WTC11 (cell line): Measurements from ENCODE around the gene ADGRL4. TPM values are rescaled to one million over a fixed set of nuclear protein-coding genes. Genes with fewer than 3 reads are reported as not detected.

ENCODE experiments used
- ATAC-seq: fragments of 200-7000 bp; cut with Tn5 transposase; 2 replicates; pipeline ENCODE4 v1.10.0; 2021; ENCODE audit warnings: mild to moderate bottlenecking, moderate library complexity
- CTCF ChIA-PET: fragments of 300-600 bp; sonication (Branson Sonifier 250); formaldehyde crosslinking; loops from one replicate; lab custom pipeline; 2021; ENCODE audit warnings: antibody characterized with exemption; lab: Charles Lee
- POLR2A ChIA-PET: fragments of 350-600 bp; sonication (Branson Sonifier 250); formaldehyde crosslinking; loops from one replicate; lab custom pipeline; 2021; ENCODE audit warnings: antibody characterized with exemption; lab: Charles Lee
- DNase-seq: peaks from one replicate; pipeline ENCODE4 v3.0.0; 2021; ENCODE audit warnings: low spot score
- H3K27ac Mint-ChIP-seq: 2 replicates; pipeline ENCODE4 v1.8.0; 2021; ENCODE audit warnings: mixed read lengths
- H3K27me3 Mint-ChIP-seq: 2 replicates; pipeline ENCODE4 v1.8.0; 2021; ENCODE audit warnings: low read depth, mild to moderate bottlenecking, moderate library complexity, mixed read lengths
- H3K36me3 Mint-ChIP-seq: 2 replicates; pipeline ENCODE4 v1.8.0; 2021; ENCODE audit warnings: mixed read lengths
- H3K4me1 Mint-ChIP-seq: 2 replicates; pipeline ENCODE4 v1.8.0; 2022; ENCODE audit warnings: mixed read lengths
- H3K4me3 Mint-ChIP-seq: 2 replicates; pipeline ENCODE4 v1.8.0; 2021; ENCODE audit warnings: mild to moderate bottlenecking, moderate library complexity, mixed read lengths
- H3K9me3 Mint-ChIP-seq: 2 replicates; pipeline ENCODE4 v1.8.0; 2021; ENCODE audit warnings: mixed read lengths
- AR ChIP-seq: fragments of 250-450 bp; sonication (Bioruptor Pico); IDR thresholded peaks from 2 replicates; pipeline ENCODE4 v1.9.0; 2021; ENCODE audit warnings: mild to moderate bottlenecking
- CTCF ChIP-seq: fragments of 200-600 bp; IDR thresholded peaks from 2 replicates; pipeline ENCODE4 v1.8.0; 2022; ENCODE audit warnings: antibody characterized with exemption
- ERG ChIP-seq: fragments of 250-450 bp; sonication (Bioruptor Pico); IDR thresholded peaks from 2 replicates; pipeline ENCODE4 v1.8.0; 2021; ENCODE audit warnings: mild to moderate bottlenecking
- FOXJ3 ChIP-seq: sonication (generic); formaldehyde crosslinking; IDR thresholded peaks from 2 replicates; pipeline ENCODE4 v1.9.0; 2021; ENCODE audit warnings: missing genetic modification reagents, mild to moderate bottlenecking, borderline replicate concordance
- FOXP1 ChIP-seq: sonication (generic); formaldehyde crosslinking; IDR thresholded peaks from 2 replicates; pipeline ENCODE4 v1.8.0; 2022; ENCODE audit warnings: missing genetic modification reagents, mild to moderate bottlenecking, moderate library complexity, borderline replicate concordance
- FOXP4 ChIP-seq: sonication (generic); formaldehyde crosslinking; IDR thresholded peaks from 2 replicates; pipeline ENCODE4 v1.8.0; 2022; ENCODE audit warnings: mild to moderate bottlenecking, missing genetic modification reagents
- GTF2I ChIP-seq: fragments of 250-450 bp; sonication (Bioruptor Pico); conservative IDR thresholded peaks from 2 replicates; pipeline ENCODE4 v1.4.0; 2021; ENCODE audit warnings: mild to moderate bottlenecking
- NR3C1 ChIP-seq: sonication (generic); formaldehyde crosslinking; conservative IDR thresholded peaks from 2 replicates; pipeline ENCODE4 v1.8.1; 2023; ENCODE audit warnings: low read depth, mild to moderate bottlenecking, missing genetic modification reagents
- OVOL2 ChIP-seq: fragments of 250-450 bp; sonication (Bioruptor Pico); IDR thresholded peaks from 2 replicates; pipeline ENCODE4 v1.9.0; 2021; ENCODE audit warnings: mild to moderate bottlenecking, borderline replicate concordance
- PRRX2 ChIP-seq: fragments of 250-450 bp; sonication (Bioruptor Pico); IDR thresholded peaks from 2 replicates; pipeline ENCODE4 v1.8.0; 2021; ENCODE audit warnings: mild to moderate bottlenecking
- SMAD3 ChIP-seq: sonication (generic); formaldehyde crosslinking; IDR thresholded peaks from 2 replicates; pipeline ENCODE4 v1.8.0; 2022; ENCODE audit warnings: missing genetic modification reagents, mild to moderate bottlenecking, borderline replicate concordance
- ZBTB43 ChIP-seq: sonication (generic); formaldehyde crosslinking; IDR thresholded peaks from 2 replicates; pipeline ENCODE4 v1.8.1; 2023; ENCODE audit warnings: mild to moderate bottlenecking, missing genetic modification reagents
- ZMAT4 ChIP-seq: fragments of 250-450 bp; sonication (Bioruptor Pico); IDR thresholded peaks from 2 replicates; pipeline ENCODE4 v1.9.0; 2021; ENCODE audit warnings: mild to moderate bottlenecking
- ZNF232 ChIP-seq: sonication (generic); formaldehyde crosslinking; IDR thresholded peaks from 2 replicates; pipeline ENCODE4 v1.8.0; 2022; ENCODE audit warnings: mild to moderate bottlenecking, missing genetic modification reagents
- ZNF263 ChIP-seq: sonication (generic); formaldehyde crosslinking; IDR thresholded peaks from 2 replicates; pipeline ENCODE4 v1.8.1; 2022; ENCODE audit warnings: low read depth, mild to moderate bottlenecking, moderate library complexity, missing genetic modification reagents
- ZNF317 ChIP-seq: sonication (generic); formaldehyde crosslinking; IDR thresholded peaks from 2 replicates; pipeline ENCODE4 v1.8.1; 2023; ENCODE audit warnings: low read depth, mild to moderate bottlenecking, moderate library complexity, missing genetic modification reagents, borderline replicate concordance
- total RNA-seq: library from RNA; stranded (reverse); gene quantifications from 3 replicates; pipeline ENCODE4 v1.2.3, GENCODE V29; 2021

ADGRL4 gene
- total RNA-seq, 1 experiment from 2014 or later, result 0.37 TPM

- TF ChIP-seq ZNF232 (CRISPR knock-in tag) (no peak), ZNF263 (CRISPR knock-in tag) (no peak), ZNF317 (CRISPR knock-in tag) (no peak)
- Mint-ChIP-seq H3K27me3 (no peaks in the 10 kb centered on the region), H3K9me3 (peaks cover 21% of the 10 kb centered on the region), H3K27ac (no peak overlapping the region), H3K36me3 (peaks cover 10% of the 10 kb centered on the region), H3K4me3 (no peak overlapping the region), H3K4me1 (0 out of 2 replicates have a peak, but pooled peaks cover 3% of the 10 kb centered on the region)
- DNase-seq (no peak), ATAC-seq (no peak)
- POLR2A ChIA-PET, result no interaction called here
- CTCF ChIA-PET, result interaction anchor here (1.3 kb wide), 1 partner anchor 14 kb away, joined by 5 read pairs; no protein-coding TSS in a partner anchor
Observed at GRCh38 chr1:78854556-78854955, 152.0 kb downstream of the ADGRL4 start.

GRCh38 chr1:78843546-78843945, 163.0 kb downstream of the ADGRL4 start:
- Mint-ChIP-seq H3K27me3 (no peaks in the 10 kb centered on the region), H3K36me3 (peaks cover 2% of the 10 kb centered on the region), H3K4me1 (peaks cover 9% of the 10 kb centered on the region), H3K4me3 (no peak overlapping the region), H3K9me3 (peaks cover 4% of the 10 kb centered on the region), H3K27ac (no peak overlapping the region)
- DNase-seq (no peak), ATAC-seq (no peak)
- POLR2A ChIA-PET, result no interaction called here
- CTCF ChIA-PET, result no interaction called here
- TF ChIP-seq CTCF, result no peak
- TF ChIP-seq SMAD3 (CRISPR knock-in tag), result no peak
- no peak for TF ChIP-seq OVOL2 (CRISPR knock-in tag)
- no peak for TF ChIP-seq AR (CRISPR knock-in tag)
- TF ChIP-seq ZBTB43 (CRISPR knock-in tag), result no peak
- no peak for TF ChIP-seq ERG (CRISPR knock-in tag)
- no peak for TF ChIP-seq FOXP1
- no peak for TF ChIP-seq GTF2I (CRISPR knock-in tag)
- TF ChIP-seq FOXP4 (CRISPR knock-in tag), result no peak
- no peak for TF ChIP-seq ZMAT4 (CRISPR knock-in tag)
- no peak for TF ChIP-seq FOXJ3 (CRISPR knock-in tag)
- no peak for TF ChIP-seq NR3C1 (CRISPR knock-in tag)
- no peak for TF ChIP-seq PRRX2 (CRISPR knock-in tag)
